Right lobe of liver (tissue), 4 donors: Measurements from ENCODE around the gene BPIFB2.

Source experiments
- POLR2A ChIP-seq: fragments of 450-650 bp; IDR thresholded peaks from one replicate; pipeline ENCODE4 v1.6.1; 2017; ENCODE audit warnings: antibody characterized with exemption, mild to moderate bottlenecking
- TF ChIP-seq, protein P1 (sequence below), 4 donors: fragments of 200-600 bp in 3 of 4; fragments of 450-650 bp in 1 of 4; IDR thresholded peaks; one replicate each; pipeline versions ENCODE4 v1.5.1 to v1.8.0; 2016 to 2022; ENCODE audit warnings: antibody characterized with exemption in 4 of 4, mild to moderate bottlenecking in 2 of 4
- donor health status: DM: no; HTN: no; CAD: no.
- donor health status: DM: no; HTN: no; CAD: no.
- donor health status: DM: no; HTN: yes; CAD: no.

DNA sequence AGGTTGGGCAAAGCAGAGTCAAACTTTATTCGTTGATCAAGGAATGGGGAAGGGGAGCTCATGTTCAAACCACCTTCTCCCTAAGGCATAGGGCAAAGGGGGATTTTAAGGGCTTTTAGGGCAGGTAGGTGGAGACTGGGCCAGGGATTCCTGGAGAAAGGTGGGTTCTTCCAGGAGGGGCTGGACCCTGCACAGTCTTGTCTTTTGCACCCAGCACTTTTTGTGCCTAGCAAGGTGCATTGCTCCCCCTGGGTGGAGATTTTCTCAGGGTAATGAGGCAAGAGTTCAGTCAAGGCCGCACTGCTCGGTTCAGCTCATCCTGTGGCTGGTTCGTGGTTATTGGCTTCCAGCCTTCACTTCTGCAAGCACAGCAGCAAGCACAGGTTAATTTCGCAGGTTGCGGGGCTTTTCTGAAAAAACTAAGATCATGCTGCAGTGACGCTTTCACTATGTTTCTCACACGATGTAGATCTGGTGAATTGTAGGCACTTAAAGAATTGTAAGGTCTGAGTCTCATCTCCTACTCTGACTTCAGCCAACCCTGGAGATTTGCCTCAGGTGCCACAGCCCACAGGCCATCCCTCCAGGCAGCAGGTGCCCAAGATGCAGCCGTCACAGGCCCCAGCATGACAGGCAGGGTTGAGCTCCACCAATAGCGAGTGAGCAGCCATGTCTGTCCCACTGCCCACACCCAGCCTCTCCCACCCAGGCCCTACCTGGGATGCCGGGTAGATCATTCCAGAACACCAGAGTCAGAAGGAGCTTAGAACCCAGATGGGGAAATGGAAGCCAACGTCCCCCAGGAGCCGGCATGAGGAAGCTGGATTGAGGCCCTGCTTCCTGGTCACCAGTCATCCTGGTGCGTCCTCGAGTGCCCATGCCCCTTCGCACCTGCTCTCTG, 40.4 kb upstream of the BPIFB2 start:
- TF ChIP-seq, protein P1, sequence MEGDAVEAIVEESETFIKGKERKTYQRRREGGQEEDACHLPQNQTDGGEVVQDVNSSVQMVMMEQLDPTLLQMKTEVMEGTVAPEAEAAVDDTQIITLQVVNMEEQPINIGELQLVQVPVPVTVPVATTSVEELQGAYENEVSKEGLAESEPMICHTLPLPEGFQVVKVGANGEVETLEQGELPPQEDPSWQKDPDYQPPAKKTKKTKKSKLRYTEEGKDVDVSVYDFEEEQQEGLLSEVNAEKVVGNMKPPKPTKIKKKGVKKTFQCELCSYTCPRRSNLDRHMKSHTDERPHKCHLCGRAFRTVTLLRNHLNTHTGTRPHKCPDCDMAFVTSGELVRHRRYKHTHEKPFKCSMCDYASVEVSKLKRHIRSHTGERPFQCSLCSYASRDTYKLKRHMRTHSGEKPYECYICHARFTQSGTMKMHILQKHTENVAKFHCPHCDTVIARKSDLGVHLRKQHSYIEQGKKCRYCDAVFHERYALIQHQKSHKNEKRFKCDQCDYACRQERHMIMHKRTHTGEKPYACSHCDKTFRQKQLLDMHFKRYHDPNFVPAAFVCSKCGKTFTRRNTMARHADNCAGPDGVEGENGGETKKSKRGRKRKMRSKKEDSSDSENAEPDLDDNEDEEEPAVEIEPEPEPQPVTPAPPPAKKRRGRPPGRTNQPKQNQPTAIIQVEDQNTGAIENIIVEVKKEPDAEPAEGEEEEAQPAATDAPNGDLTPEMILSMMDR (IDR thresholded peaks at IDR 0.05), result no peak
- no peak for TF ChIP-seq POLR2A
